ENCODE measurements around the gene IFITM10.
"Not testable (repeated sequence)": the region's sequence is repeated elsewhere in the genome, so short reads cannot be mapped to it uniquely, and the experiment has no call there.

IFITM10 gene

GRCh38 chr11:1777737-1778136 lies 27.3 kb upstream of the IFITM10 start:
- DNase-seq = no peak

GRCh38 chr11:1776944-1777715 lies 26.7 kb upstream of the IFITM10 start:
- DNase-seq = no peak

- no peak for DNase-seq
Observed at GRCh38 chr11:1776331-1776851, 26.0 kb upstream of the IFITM10 start.

GRCh38 chr11:1774886-1775285 lies 24.5 kb upstream of the IFITM10 start:
- no peak for DNase-seq

- no peak for DNase-seq
Observed at GRCh38 chr11:1773994-1774550, 23.7 kb upstream of the IFITM10 start.

- no peak for DNase-seq
Observed at GRCh38 chr11:1773131-1773993, 23.0 kb upstream of the IFITM10 start.

GRCh38 chr11:1772270-1773130 lies 22.1 kb upstream of the IFITM10 start:
- peak in 1 of 2 donors; percentile 37 for DNase-seq

GRCh38 chr11:1771700-1772099 lies 21.3 kb upstream of the IFITM10 start:
- DNase-seq = no peak

GRCh38 chr11:1771273-1771672 lies 20.9 kb upstream of the IFITM10 start:
- DNase-seq = no peak

GRCh38 chr11:1770528-1770927 lies 20.1 kb upstream of the IFITM10 start:
- no peak for DNase-seq

- DNase-seq = no peak
Observed at GRCh38 chr11:1770061-1770460, 19.7 kb upstream of the IFITM10 start.

- DNase-seq = not testable (repeated sequence)
Observed at GRCh38 chr11:1769304-1769936, 19.0 kb upstream of the IFITM10 start.

GRCh38 chr11:1768141-1768469 lies 17.7 kb upstream of the IFITM10 start:
- DNase-seq = no peak

GRCh38 chr11:1767399-1768140 lies 17.2 kb upstream of the IFITM10 start:
- DNase-seq = no peak

GRCh38 chr11:1766719-1767398 lies 16.5 kb upstream of the IFITM10 start:
- DNase-seq = no peak

- no peak for DNase-seq
Observed at GRCh38 chr11:1765871-1766718, 15.7 kb upstream of the IFITM10 start.

GRCh38 chr11:1763796-1764661 lies 13.6 kb upstream of the IFITM10 start, which contains the start of gene CTSD:
TSS of gene CTSD (minus strand) at chr11:1763927. CDS start at chr11:1763859, 68 bp downstream.
- peak; percentile 91 to 95 for DNase-seq

GRCh38 chr11:1763336-1763795 lies 13.0 kb upstream of the IFITM10 start:
- no peak for DNase-seq
